GM12878 (cell line): ENCODE results near the gene TCIRG1.
"Not testable (repeated sequence)": the region's sequence is repeated elsewhere in the genome, so short reads cannot be mapped to it uniquely, and the experiment has no call there.

Experiments used
- BACH1 ChIP-seq: fragments of 450-650 bp; IDR thresholded peaks from 2 replicates; pipeline ENCODE4 v1.6.1; 2017; ENCODE audit warnings: mild to moderate bottlenecking, borderline replicate concordance
- CBFB ChIP-seq: IDR thresholded peaks from 2 replicates; pipeline ENCODE4 v1.6.1; 2016; ENCODE audit warnings: antibody characterized with exemption, low read depth
- CBX5 ChIP-seq: sonication (generic); IDR thresholded peaks from 2 replicates; pipeline ENCODE4 v1.6.1; 2016; ENCODE audit warnings: low read depth, moderate library complexity, mild to moderate bottlenecking, inconsistent platforms
- CTCF ChIP-seq, 3 experiments: IDR thresholded peaks in 2 of 3; conservative IDR thresholded peaks in 1 of 3; 2 replicates each; pipeline ENCODE4 v1.5.1; 2011; ENCODE audit warnings: low read depth in 3 of 3, low read length in 3 of 3, mild to moderate bottlenecking in 3 of 3, control low read depth in 2 of 3, moderate library complexity in 2 of 3, inconsistent platforms in 1 of 3, mixed read lengths in 1 of 3; ENCODE audit not compliant: control insufficient read depth in 2 of 3, insufficient read depth in 1 of 3; ENCODE audit errors: extremely low read depth in 1 of 3
- EZH2 ChIP-seq: IDR thresholded peaks from 2 replicates; pipeline ENCODE4 v1.6.1; 2012; ENCODE audit warnings: low read depth, mild to moderate bottlenecking, control low read depth, inconsistent platforms, low read length, borderline replicate concordance; ENCODE audit not compliant: control insufficient read depth
- NBN ChIP-seq: fragments of 450-650 bp; IDR thresholded peaks from 2 replicates; pipeline ENCODE4 v1.6.1; 2016
- NRF1 ChIP-seq: conservative IDR thresholded peaks from 2 replicates; pipeline ENCODE4 v1.6.1; 2011; ENCODE audit warnings: mild to moderate bottlenecking, low read depth, low read length, improper control_type of control experiment
- PAX8 ChIP-seq: fragments of 450-650 bp; IDR thresholded peaks from 2 replicates; pipeline ENCODE4 v1.6.1; 2017; ENCODE audit warnings: mild to moderate bottlenecking, moderate library complexity
- POLR2A ChIP-seq: IDR thresholded peaks from 2 replicates; pipeline ENCODE4 v1.6.1; 2011; ENCODE audit warnings: low read depth, mild to moderate bottlenecking, low read length

DNA sequence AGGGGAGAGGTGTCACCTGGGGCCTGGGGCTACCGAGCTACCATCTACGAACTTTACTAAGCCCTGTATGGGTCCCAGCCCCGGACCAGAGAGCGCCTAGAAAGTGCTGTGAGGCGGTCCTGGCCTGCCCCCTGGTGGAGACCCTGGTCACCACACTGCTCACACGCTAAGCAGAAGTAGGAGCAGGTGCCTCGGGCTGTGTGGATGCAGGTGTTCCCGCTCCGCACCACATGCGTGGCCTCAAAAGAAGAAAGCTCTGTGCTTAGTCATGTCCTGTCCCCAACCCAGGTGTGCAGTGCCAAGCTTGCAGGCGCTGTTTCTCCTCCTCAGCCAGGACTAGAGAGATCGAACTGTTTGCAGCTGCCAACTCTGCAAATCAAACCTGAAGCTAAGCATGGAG is 45.0 kb upstream of the TCIRG1 start:
- not testable (repeated sequence) for TF ChIP-seq PAX8, EZH2, CBFB, NRF1, NBN, CBX5, POLR2A, BACH1
- peak; percentile 28 to 59 (median 45) for TF ChIP-seq CTCF (IDR thresholded peaks at IDR 0.05 in 2 of 3, conservative IDR thresholded peaks at IDR 0.05 in 1 of 3; ENCODE audit: control insufficient read depth in 2 of 3, extremely low read depth in 1 of 3, insufficient read depth in 1 of 3, low read depth in 3 of 3, low read length in 3 of 3)
